Hippocampal formation (tissue), 2 donors: Measurements from ENCODE around the gene FBRSL1.
A peak's percentile ranks its signal among the peaks of the same experiment; 100 is the strongest.
"Not testable (repeated sequence)": the region's sequence is repeated elsewhere in the genome, so short reads cannot be mapped to it uniquely, and the experiment has no call there.

Experiments
- DNase-seq, 2 donors: peaks; one replicate each; lab custom pipeline; 2025; lab: John Stamatoyannopoulos, UW

The FBRSL1 gene

GRCh38 chr12:132489602-132490266 is at the start of gene FBRSL1:
Gene FBRSL1, plus strand, starts transcription at chr12:132490151.
- peak; percentile 84 to 94 for DNase-seq

DNA sequence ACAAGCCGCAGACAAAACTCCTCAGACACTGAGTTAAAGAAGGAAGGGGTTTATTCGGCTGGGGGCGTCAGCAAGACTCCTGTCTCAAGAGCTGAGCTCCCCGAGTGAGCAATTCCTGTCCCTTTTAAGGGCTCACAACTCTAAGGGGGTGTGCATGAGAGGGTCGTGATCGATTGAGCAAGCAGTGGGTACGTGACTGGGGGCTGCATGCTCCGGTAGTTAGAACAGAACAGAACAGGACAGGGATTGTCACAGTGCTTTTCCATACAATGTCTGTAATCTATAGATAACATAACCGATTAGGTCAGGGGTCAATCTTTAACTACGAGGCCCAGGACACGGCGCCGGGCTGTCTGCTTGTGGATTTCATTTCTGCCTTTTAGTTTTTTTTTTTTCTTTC is 49.5 kb upstream of the FBRSL1 start:
- DNase-seq, result not testable (repeated sequence)

DNA sequence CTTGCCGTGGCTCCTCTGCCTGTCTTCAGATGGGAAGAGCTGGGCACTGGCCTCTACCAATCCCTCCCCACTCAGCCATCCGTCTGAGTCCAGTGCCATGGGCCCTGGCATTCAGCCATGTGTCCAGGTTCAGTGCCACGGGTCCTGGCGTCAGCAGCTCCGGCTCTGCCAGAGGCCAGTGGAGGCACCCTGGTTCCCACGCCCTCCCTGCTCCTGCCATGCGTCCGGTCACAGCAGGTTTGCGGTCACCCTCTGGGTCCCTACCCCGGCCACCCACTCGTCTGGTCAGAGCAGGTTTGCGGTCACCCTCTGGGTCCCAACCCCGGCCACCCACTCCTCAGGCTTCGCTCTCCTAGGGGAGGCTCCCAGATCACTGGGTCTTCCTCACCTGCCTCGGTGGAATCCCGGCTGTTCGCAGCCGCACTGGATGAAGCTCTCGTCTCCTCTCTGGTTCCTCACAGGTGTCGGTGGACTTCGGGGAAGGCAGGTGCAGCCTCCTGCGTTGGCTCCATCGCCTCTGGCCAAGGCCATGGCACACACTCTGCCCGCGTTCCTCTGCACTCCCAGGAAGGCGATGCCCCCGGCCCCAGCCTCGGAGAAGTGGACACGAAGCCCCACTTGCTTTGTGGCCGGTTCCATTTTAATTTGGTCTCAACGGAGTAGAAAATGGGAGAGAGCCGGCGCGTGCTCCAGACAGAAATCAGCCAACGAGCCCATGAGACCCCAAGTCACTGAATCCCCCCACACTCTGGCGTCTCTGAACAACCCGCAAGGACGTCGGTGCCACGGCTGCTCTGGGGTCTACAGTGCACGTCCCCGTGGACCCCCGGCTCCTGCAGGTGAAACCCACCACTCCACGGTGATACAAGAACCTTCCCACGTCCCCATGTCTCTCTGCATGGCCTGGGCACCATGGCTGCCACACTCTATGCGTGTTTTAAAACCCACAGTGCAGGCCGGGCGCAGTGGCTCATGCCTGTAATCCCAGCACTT is 47.8 kb upstream of the FBRSL1 start:
- no peak for DNase-seq

DNA sequence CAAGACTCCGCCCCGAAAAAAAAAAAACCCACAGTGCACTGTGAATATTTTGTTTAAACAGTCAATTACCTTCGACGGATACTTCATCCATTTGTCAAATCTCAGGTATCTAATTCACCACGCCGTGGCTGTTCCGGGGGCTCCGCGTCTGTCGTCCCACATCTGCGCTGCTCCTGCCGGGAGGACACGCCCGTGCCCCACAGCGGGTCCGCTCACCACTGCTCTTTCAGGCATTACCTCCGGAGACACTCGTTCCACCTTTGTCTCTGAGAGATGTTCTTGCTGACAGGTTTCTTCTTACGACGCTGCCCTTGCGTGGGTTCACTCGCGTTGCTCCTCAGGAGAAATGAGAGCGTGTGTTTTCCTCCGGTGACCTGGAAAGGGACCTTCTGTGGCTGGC is 46.9 kb upstream of the FBRSL1 start:
- DNase-seq, result no peak

- DNase-seq, result no peak
These were observed 45.7 kb upstream of the FBRSL1 start for GRCh38 chr12:132444283-132444682.

GRCh38 chr12:132444957-132445883 is 44.7 kb upstream of the FBRSL1 start:
- DNase-seq, result no peak

GRCh38 chr12:132445884-132446632 is 43.9 kb upstream of the FBRSL1 start:
- DNase-seq, result no peak

DNA sequence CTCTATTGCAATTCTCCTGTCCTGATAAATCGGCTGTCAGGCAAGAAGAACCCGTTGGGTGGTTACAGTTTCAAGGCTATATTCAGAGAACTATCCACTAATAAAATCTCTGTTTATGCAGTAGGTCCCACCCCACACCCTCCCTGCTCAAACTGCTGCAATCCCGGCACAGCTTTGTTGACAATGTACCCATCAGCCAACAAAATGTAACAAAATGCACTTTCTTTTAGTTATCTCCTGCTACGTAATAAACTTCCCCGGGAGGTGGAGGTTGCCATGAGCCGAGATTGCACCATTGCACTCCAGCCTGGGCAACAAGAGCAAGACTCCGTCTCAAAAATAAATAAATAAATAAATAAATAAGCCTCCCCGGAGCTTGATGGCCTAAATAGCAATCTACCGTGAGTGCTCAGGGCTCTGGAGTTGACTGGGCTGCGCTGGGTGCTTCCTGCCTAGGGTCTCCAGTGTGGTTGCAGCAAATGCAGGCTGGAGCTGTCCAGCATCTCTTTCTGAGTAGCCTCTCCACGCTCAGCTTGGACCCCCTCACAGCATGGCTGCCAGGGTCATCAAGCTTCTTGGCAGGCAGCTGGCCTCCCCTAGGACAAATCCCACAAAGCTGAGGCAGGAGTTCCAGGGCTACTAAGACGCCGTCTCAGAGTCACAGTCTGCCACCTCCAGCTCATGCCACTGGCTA is 43.2 kb upstream of the FBRSL1 start:
- no peak for DNase-seq

- no peak for DNase-seq
These were observed 42.6 kb upstream of the FBRSL1 start for GRCh38 chr12:132447327-132447720.

- DNase-seq, result no peak
These were observed 42.1 kb upstream of the FBRSL1 start for GRCh38 chr12:132447731-132448462.

DNA sequence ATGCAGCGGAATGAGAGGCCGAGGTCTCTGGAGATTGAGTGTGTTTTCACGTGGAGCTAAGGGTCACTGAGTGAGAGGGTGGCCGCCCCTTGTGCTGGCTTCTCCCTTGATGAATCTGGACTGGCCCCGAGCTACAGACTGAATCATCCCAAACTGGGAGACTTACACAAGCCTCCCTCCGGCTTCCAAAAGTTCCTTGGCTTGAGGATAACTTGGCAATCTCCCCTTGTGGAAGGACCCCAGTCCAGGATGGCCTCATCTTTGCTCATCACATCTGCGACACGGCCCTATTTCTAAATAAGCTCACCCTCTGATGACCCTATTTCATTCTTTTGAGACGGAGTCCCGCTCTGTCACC is 41.5 kb upstream of the FBRSL1 start:
- no peak for DNase-seq

DNA sequence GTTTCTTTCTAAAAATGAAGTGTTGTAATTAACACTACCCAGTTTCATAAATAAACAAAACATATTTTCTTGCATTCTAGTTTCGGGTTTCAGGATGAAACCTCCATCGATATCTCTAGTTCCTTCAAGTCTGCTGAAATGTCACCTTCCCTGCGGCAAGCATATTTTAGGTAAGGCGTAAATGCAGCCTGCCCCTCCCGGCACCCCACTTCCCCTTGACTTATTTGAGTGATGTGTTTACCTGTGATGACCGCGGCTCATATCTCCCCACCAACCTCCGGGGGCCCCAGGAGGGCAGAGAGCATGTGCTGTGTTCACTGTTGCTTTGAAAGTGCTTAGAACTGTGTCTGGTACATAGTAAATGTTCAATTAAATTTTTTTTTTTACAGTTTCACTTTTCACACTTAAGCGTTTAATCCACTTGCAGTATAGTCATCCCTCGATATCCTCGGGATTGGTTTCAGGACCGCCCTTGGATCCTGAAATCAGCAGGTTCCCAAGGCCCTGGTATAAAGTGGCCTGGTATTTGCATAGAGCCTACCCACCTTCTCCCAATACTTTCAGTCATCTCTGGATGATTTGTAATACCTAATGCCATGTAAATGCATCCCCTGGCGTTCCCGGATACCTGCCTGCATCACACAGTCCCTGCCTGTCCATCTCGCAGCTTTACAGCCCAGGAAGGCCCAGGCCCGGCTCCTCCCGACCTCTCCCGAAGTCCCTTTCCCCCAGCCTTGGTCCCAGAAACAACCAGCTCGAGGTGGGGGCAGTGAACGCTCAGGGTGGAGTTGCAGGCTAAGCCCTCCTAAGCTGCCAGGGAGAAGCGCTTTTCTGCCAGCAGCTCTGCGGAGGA is 40.2 kb upstream of the FBRSL1 start:
- no peak for DNase-seq

GRCh38 chr12:132450418-132451171 is 39.4 kb upstream of the FBRSL1 start:
- no peak for DNase-seq

GRCh38 chr12:132451172-132451835 is 38.6 kb upstream of the FBRSL1 start:
- DNase-seq, result no peak

DNA sequence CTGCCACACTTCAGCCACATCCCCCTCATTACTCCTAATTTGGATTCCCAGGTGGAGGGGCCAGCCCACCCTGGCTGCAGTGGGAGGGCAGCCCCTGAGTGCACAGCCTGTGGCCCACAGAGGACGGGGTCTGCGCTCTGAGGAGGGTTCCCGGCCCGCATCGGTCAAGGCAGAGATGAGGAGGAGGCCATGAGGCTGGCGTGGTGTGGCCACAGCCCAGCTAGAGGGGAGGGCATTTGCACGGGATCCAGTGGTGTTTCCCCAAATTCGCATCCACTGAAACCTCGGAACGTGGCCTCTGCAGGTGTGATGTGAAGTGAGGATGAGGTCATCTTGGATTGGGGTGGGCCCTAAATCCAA is 38.1 kb upstream of the FBRSL1 start:
- DNase-seq, result no peak

GRCh38 chr12:132452596-132453350 is 37.2 kb upstream of the FBRSL1 start:
- no peak for DNase-seq
